GM21825 (cell line): ENCODE data around the gene FANCC.
"Not testable (repeated sequence)": the region's sequence is repeated elsewhere in the genome, so short reads cannot be mapped to it uniquely, and the experiment has no call there.

Source experiments
- ATAC-seq: cut with Tn5 transposase; IDR thresholded peaks from one replicate; pipeline ENCODE4 v1.9.1; 2021; ENCODE audit warnings: mild to moderate bottlenecking, moderate library complexity; ENCODE audit not compliant: unreplicated experiment

The FANCC gene

DNA sequence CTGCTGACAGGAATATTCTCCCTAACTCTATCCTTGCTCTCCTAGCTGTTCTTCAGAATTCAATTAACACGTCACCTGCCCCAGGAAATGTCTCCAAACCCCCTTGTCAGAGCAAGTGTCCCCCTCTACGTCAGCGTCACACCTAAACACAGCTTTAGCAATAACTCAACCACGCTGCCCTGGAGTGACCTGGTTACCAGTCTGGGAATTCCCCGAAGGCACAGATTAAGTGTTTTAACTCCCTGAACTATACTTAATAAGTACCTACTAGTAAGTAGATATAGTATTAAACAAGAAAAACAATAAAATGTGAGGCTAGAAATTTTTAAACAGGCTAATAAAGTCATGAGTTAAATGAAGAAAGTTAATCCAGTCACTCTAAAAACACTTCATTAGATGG is 78.4 kb downstream of the FANCC start:
- no peak for ATAC-seq

DNA sequence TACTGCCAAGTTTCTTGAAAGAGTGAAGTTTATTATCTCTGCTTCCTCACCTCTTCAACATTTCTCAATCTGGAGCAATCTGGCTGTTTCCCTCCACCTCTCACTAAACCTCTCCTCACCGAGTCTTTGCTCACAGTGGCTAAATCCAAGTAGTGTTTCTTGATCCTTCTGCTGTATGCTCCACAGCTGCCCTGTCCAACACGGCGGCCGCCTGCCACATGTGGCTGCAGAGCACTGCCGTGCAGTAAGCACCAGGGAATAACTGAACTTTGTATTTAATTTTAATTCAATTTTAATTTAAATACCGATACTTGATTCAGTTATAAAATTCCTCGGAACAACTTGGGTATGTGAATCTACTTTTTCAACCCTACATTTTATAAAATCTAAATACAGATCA is 80.2 kb downstream of the FANCC start:
- ATAC-seq, result no peak

DNA sequence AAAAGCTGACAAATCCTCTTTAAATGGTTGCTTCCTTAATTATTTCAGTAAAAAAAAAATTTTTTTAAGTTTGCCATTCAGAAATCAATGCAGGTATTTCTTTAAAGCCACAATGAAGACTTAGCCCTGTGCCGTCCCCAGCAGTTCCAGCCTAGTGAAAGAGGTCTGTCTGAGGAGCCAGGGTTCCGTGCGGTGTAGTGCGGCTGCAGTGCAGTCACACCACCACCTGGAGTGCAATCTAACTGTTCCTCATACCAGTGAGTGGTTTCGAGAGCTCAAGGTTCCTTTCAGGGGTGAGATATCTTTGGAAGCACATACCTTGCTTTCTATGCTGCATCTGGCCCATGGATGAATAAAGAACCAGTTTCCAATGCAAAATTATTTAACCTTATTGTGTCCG is 87.5 kb downstream of the FANCC start:
- no peak for ATAC-seq

DNA sequence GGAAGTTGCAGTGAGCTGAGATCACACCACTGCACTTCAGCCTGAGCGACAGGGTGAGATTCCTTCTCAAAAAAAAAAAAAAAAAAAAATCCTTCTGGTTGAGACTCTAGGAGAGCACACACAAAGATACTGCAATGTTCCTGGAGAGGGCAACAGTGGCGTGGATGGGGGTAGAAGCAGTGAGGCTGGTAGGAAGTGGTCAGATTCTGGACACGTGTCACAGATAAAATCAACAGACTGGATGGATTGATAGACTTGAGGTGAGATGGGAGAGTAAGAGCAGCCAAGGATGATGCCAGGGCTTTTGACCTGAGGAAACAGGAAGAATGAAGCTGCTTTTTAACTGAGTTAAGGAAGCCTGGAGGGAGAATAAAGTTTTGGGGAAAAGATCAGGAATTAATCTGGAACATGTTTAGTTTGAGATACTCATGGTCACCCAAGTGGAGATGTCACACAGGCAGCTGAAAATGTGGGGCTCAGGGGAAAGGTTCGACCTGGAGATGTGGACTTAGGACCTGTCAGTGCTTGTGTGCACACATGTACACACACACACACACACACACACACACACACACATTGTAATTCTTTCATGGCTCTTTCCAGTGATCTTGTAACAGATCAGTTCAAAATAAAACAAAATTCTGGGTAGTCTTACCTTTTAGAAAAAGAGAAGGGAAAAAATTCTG is 88.1 kb downstream of the FANCC start:
- no peak for ATAC-seq

DNA sequence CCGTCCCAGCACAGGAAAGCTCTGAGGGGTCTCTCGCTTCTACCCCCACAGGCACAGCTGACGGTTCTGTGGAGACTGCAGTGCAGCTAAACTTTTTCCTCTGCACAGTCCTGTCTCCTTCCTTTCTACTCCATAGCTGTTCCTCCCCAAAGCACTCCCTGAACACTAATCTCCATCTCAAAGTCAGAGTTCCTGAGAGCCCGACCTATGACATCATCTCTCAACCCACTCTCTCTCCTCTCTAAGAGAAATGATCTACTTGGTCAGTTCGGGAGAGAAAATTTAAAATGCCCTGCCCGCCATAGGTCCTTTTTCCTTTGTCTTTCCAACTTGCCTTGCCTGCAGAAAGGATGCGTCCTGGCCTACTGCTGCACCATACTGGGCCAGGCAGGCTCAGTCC is 90.6 kb downstream of the FANCC start:
- ATAC-seq, result no peak

DNA sequence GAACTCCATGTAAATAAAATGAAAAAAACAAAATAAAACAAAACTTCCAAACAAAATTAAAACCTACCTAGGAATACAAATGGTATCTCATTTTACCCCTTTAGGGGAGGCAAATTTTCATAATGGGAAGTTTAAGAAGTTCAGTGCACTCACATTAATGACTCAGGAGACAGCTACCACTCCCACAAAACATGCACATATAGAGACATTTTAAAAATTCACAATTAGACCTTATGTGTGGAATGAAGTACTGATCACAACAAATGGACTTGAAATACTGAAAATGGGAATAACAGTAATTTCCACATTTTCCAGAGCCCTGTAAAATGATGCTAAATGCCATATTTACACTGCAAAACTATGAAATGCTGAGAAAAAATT is 91.8 kb downstream of the FANCC start:
- ATAC-seq, result no peak

DNA sequence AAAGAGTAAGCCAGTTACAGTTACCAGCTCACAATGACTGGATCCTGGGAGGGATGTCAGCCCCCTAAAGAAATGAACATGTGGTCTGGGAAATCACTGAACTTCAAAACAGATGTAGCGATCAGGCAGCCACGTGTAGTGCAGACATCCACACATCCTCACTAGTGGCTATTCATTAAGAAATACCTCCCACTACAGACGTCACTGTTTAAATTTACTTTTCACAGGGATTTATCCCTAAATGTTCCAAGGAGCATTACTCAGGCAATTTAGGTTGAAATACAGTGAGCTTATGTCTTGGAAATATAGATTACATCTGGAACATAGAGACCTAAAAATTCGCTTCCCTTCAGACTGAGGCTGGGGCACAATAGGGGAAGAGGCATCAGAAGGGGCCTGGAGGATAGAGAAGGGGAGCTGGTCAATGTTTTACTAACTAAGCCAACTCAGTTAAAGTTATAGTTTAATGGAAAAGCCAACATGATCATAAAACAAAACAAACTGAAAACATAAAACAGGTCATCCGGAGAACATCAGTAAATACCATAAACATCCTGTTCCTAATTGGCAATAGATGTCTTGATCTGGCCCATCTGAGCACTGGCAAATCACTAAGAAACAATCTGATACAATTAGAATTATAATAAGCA is 92.3 kb downstream of the FANCC start:
- ATAC-seq, result no peak

DNA sequence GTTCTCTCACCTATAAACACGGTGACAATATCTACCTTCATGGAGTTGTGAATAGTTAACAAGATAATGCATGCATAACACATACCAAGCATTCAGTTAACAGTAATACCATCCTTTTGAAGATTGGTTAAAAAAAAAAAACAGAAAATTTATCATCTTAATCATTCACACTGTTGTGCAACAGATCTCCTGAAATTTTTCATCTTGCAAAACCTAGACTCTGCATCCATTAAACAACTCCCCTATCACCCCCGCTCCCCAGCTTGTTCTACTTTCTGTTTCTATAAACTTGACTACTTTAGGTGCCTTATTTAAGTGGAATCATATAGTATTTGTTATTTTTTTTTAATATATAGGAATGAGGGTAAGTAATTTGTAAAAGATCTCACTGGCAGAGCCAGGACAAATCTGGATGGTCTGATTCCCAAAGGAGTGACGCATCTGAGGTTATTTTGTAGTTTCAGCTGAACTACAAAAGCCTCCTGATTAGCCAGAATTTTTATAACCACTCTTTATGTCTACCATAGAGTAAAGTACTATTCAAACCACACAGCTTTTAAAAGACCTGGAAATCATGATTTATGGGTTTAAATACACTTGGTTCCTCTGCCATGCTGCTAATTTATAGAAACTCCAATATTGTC is 93.0 kb downstream of the FANCC start:
- ATAC-seq, result no peak

DNA sequence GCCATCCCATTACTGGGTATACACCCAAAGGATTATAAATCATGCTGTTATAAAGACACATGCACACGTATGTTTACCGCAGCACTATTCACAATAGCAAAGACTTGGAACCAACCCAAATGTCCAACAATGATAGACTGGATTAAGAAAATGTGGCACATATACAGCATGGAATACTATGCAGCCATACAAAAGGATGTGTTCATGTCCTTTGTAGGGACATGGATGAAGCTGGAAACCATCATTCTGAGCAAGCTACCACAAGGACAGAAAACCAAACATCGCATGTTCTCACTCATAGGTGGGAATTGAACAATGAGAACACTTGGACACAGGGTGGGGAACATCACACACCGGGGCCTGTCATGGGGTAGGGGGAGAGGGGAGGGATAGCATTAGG is 97.2 kb downstream of the FANCC start:
- not testable (repeated sequence) for ATAC-seq

DNA sequence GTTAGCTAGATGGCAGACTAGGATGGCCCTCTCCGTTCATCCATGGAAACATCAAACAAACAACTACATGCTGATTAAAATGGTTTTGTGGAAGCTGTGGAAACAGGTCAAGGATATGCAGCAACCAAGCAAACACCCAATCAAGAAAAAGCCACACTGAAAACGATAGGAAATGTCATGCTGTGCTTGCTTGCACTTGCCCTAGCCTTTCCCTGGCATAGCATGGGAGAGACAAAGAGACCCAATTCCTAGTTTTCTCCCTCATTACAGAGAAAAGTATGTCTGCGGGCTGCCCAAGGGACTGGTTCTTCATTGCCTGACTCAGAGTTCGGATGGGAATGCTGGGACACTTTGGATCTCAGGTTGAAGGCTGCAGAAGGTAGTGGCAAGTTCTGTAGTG is 98.7 kb downstream of the FANCC start:
- ATAC-seq, result no peak

DNA sequence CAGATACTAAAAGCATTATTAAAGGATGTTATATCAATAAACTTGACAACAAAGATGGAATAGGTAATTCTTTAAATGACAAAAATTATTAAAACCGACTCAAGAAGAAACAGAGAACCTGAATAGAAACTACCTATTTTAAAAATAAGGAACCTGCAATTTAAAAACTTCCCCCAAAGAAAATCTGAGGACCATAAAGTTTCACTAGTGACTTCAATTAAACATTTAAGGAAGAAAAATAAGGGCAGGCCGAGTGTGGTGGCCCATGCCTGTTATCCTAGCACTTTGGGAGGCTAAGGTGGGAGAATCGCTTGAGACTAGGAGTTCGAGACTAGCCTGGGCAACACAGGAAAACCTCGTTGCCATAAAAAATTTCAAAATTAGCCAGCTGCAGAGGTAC is 99.6 kb downstream of the FANCC start:
- ATAC-seq, result no peak

DNA sequence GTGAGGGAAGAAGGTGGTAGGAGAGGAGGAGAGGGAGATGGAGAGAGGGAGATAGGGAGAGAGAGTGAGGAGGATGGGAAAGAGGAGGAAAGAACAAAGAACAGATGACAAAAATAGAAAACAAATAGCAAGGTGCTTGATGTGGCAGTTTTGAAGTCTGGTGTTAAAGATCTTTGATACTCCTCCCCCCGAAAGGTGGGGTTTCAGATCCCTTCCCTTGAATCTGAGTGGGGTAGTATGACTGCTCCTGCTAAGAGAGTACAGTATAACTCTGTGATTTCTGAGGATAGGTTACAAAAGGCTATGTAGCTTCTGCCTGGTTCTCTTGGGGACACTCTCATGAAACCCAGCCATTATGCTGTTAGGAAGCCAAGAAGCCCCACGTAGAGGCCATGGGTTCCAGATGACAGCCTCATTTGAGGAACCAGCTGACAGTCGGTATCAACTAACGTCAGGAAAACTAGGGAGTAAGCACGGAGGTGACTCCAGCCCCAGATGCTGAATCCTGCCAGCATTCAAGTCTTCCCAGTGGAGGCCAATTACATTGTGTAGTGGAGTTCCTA is 102.1 kb downstream of the FANCC start:
- ATAC-seq, result no peak

DNA sequence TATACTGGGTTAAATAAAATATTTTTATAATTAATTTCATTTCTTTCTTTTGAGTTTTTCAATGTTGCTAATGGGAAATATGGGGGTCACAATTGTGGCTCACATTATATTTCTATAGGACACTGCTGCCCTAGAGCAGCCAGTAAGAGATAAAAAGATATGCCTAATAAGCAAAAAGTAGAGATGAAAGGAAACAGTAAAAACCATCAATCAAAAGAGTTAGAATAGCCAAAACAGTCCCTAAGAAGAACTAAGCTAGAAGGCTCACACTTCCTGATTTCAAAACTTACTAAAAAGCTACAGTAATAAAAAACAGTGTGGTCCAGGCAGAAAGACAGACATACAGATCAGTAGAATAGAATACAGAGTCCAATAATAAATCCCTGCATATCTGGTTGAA is 104.4 kb downstream of the FANCC start:
- no peak for ATAC-seq

DNA sequence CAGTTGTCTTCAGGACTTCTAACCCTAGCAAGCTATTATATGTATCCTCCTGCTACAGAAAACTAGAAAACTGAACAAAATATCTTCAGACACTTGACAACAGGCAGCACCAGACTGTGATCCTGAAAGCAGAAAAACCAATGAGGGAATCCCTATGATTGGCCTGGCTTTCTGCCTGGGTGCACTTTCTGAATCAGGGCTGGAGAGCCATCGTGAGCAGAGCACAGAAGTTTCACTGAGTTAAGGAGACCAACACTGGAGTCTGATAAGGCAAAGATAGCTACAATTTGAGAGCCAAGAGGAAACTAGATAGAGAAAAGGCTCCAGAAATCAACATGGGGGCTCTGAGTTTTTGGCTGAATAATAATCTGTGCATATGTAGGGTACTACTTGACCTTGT is 106.5 kb downstream of the FANCC start:
- no peak for ATAC-seq

DNA sequence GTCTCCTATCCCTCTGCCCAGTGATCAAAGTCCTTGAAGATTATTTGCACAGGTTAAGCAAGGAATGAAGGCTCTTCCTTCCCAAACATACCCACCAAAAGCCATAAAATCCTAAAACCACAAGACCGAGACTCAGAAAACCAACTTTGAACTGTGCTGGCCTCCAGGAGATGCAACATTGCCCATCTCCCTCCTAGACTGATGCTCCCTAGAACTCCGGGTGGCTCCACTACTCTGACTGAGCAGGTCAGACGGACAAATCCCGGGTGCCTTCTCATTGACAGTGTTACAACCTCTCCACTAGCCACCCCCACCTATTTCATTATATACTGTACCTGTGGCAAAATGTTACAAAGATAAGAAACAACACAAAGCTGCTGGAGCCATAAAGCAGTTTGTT is 110.1 kb downstream of the FANCC start:
- no peak for ATAC-seq

DNA sequence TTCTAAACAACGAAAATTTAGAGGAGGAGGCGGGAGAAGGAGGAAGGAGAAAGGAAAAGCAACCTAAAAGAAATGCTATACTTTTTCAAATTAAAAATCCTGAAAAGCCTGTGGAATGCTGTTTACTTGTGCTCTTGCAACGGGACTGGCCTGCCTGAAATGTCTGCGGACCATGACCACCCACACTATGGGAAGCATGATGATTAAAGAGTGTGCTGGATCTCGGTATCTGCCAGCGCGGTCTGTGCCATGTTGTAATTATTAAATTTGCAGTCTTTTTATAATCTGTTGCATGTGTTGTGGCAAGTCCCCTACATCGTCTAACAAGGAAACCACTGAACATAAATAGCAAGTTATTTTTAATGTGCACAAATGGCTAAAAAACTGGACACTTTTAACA is 111.4 kb downstream of the FANCC start:
- no peak for ATAC-seq

DNA sequence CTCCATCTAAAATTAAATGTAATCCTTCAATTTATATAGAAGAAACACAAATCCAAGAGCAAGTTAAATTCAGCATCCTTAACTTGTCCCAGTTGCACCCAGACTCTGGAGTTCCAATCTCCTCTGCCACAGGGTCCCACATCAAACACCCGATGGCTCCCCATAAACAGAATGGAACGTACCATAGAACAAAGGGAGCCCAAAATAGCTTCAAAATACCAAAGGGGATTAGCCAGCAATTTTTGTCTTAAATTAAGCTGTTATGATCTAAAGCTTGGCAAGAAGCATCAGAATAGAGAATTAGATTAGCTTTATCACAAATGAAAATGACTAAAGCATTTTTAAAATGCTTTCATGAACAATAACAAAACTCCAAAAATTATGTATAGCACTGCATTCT is 112.8 kb downstream of the FANCC start:
- ATAC-seq, result no peak

DNA sequence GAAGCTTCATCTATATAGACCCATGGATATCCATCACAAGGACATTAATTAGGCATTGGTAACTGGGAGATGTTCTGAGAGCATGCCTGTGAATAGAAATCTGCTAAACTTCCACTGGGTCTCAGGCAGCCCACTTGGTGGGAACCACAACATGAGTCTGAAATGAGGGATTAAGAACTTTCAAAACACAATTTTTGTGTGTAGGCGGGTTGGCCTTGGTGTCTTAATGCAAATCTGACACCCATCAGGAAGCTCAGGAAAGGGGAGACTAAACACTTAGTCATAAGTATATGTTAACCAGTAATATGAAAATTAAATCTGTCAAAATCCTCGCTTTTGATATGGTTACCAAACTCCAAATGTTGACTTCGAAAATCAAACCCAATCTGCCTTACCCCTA is 113.2 kb downstream of the FANCC start:
- no peak for ATAC-seq

DNA sequence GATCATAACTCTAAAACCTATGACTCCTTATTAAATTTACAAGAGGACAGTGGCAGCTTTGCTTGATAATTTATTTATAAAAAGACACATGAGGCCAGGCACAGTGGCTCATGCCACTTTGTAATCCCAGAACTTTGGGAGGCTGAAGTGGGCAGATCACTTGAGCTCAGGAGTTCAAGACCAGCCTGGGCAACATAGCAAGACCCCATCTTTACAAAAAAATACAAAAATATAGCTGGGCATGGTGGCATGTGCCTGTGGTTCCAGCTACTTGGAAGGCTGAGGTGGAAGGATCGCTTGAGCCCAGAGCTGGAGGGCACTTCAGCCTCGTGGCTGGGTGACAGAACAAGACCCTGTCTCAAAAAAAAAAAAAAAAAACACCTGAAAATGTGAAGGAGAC is 114.5 kb downstream of the FANCC start:
- ATAC-seq, result not testable (repeated sequence)

DNA sequence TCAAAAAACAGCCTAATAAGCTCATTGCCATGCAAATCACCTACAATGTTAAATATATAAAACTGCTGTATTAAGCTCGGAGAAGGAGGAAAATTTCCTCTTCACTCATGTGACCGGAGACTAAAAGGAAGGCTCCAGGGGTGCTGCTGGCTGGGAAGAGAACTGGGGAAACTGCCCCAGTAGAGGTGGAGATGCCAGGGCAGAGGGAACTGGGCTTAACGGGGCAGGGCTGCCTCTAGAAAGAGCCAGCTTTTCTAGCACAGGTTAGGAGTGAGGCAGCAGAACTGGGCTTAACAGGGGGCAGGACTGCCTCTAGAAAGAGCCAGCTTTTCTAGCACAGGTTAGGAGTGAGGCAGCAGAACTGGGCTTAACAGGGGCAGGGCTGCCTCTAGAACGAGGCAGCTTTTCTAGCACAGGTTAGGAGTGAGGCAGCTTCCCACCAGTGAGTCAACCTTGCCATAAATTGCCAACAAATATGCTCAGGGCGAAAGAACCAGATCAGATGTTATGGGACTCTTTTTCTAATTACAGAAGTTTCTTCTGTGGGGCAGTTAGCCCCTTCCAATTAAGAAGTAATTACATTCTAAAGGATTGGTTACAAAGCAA is 115.3 kb downstream of the FANCC start:
- ATAC-seq, result no peak

DNA sequence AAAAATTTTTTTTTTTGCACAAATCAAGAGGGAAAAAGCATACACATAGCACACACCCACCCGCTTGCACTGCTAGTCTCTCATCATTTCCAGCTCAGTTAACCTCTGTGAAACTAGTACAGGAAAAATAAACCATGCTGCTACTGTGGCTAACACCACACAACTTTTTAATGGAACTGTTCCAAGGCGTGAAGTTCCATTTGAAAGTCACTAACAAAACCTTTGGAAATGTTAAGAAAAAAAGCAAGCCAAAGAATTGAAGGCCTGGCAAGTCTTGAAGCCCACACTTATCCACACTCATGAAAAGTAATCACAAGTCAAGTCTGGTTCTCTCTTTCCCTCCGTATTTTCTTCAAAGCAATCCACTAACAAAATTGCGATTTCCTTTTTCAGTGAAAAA is 116.3 kb downstream of the FANCC start:
- no peak for ATAC-seq
